Memory B cell (primary cell): Measurements from ENCODE around the gene ITCH.
"Not testable (repeated sequence)": the region's sequence is repeated elsewhere in the genome, so short reads cannot be mapped to it uniquely, and the experiment has no call there.

Experiments used
- ATAC-seq: fragments of 150-1000 bp; cut with Tn5 transposase; 2 replicates; pipeline ENCODE4 v1.10.0; 2021; ENCODE audit warnings: low read depth, mild to moderate bottlenecking, moderate library complexity
- DNase-seq, 2 donors: peaks; one replicate each; pipeline ENCODE4 v3.0.0; 2022; ENCODE audit warnings: low spot score in 2 of 2
- H3K27ac Mint-ChIP-seq: one replicate; pipeline ENCODE4 v1.8.0; 2022; ENCODE audit warnings: mild to moderate bottlenecking, moderate library complexity, mixed read lengths
- H3K27me3 Mint-ChIP-seq: one replicate; pipeline ENCODE4 v1.8.0; 2022; ENCODE audit warnings: mixed read lengths
- H3K36me3 Mint-ChIP-seq: one replicate; pipeline ENCODE4 v1.8.0; 2022; ENCODE audit warnings: mild to moderate bottlenecking, mixed read lengths
- H3K4me1 Mint-ChIP-seq: one replicate; pipeline ENCODE4 v1.8.0; 2022; ENCODE audit warnings: mixed read lengths
- H3K4me3 Mint-ChIP-seq: one replicate; pipeline ENCODE4 v1.8.0; 2022; ENCODE audit warnings: mild to moderate bottlenecking, moderate library complexity, mixed read lengths
- H3K9me3 Mint-ChIP-seq: one replicate; pipeline ENCODE4 v1.8.0; 2022; ENCODE audit warnings: mixed read lengths

Gene ITCH

DNA sequence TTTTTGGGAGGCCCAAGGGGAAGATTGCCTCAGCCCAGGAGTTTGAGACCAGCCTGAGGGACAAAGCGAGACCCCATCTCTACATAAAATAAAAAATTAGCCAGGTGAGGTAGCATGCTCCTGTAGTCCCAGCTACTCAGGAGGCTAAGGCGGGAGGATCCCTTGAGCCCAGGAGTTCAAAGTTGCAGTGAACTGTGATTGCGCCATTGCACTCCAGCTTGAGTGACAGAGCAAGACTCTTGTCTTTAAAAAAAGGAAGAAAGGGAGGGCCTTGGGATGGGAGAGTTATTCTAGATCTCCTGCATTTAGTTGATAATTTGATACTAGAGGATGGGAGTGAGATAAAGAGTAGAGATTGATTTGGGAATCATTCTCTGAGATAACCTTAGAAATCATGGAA is 68.1 kb downstream of the ITCH start:
- Mint-ChIP-seq H3K27ac (no peak overlapping the region), H3K27me3 (no peaks in the 10 kb centered on the region), H3K4me1 (peaks cover 18% of the 10 kb centered on the region), H3K9me3 (no peaks in the 10 kb centered on the region), H3K36me3 (peaks cover 18% of the 10 kb centered on the region), H3K4me3 (no peak overlapping the region)
- ATAC-seq (no peak), DNase-seq (no peak)

DNA sequence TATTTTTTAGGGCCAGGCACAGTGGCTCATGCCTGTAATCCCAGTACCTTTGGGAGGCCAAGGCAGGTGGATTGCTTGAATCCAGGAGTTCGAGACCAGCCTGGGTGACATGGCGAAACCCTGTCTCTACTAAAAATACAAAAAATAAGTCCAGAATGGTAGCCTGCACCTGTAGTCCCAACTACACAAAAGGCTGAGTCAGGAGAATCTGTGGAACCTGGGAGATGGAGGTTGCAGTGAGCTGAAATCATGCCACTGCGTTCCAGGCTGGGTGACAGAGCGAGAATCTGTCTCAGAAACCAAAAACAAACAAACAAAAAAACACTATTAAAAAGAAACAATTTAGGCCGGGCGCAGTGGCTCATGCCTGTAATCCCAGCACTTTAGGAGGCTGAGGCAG is 69.6 kb downstream of the ITCH start:
- Mint-ChIP-seq H3K36me3 (peaks cover 19% of the 10 kb centered on the region), H3K4me1 (peaks cover 18% of the 10 kb centered on the region)
- not testable (repeated sequence) for ATAC-seq, DNase-seq, H3K9me3 Mint-ChIP-seq, H3K27ac Mint-ChIP-seq, H3K27me3 Mint-ChIP-seq, H3K4me3 Mint-ChIP-seq

DNA sequence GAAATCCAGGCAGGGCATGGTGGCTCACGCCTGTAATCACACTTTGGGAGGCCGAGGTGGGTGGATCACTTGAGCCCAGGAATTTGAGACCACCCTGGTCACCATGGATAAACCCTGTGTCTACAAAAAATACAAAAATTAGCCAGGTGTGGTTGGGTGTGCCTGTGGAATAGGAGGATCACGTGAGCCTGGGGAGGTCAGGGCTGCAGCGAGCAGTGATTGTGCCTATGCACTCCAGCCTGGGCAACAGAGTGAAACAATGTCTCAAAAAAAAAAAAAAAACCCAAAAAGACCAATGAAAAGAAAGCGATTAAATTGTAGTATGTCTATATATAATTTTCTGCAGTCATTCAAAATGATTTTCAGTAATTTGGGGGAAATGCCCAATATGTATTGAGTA is 70.3 kb downstream of the ITCH start:
- H3K4me3 Mint-ChIP-seq = no peak overlapping the region
- H3K36me3 Mint-ChIP-seq = peaks cover 19% of the 10 kb centered on the region
- peaks cover 18% of the 10 kb centered on the region for H3K4me1 Mint-ChIP-seq
- no peaks in the 10 kb centered on the region for H3K9me3 Mint-ChIP-seq
- ATAC-seq (no peak), DNase-seq (no peak)
- peak overlapping the region; percentile 38 for H3K27ac Mint-ChIP-seq
- no peaks in the 10 kb centered on the region for H3K27me3 Mint-ChIP-seq

DNA sequence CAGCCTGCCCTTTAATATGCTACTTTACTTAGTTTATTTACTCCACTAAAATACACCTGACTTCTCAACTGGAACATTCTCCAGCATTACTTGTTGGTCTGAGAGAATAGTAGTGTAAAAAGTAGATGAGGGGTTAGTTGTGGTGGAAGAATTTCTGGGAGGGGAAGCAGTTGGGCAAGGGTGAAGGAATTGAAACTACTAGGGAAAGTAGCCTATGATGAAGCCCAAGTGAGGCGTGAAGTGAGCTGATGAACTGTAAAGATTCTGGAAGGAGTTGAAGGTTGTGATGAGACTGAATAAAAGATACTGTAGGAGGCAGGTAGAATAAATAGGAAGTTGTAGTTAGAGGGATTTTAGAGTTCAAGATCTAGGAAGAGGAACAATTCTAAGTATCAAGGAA is 72.5 kb downstream of the ITCH start:
- Mint-ChIP-seq H3K27ac (peak overlapping the region; percentile 67), H3K27me3 (no peaks in the 10 kb centered on the region), H3K9me3 (no peaks in the 10 kb centered on the region), H3K4me3 (no peak overlapping the region), H3K4me1 (peaks cover 18% of the 10 kb centered on the region), H3K36me3 (peaks cover 15% of the 10 kb centered on the region)
- DNase-seq = no peak
- peak; percentile 53 for ATAC-seq

DNA sequence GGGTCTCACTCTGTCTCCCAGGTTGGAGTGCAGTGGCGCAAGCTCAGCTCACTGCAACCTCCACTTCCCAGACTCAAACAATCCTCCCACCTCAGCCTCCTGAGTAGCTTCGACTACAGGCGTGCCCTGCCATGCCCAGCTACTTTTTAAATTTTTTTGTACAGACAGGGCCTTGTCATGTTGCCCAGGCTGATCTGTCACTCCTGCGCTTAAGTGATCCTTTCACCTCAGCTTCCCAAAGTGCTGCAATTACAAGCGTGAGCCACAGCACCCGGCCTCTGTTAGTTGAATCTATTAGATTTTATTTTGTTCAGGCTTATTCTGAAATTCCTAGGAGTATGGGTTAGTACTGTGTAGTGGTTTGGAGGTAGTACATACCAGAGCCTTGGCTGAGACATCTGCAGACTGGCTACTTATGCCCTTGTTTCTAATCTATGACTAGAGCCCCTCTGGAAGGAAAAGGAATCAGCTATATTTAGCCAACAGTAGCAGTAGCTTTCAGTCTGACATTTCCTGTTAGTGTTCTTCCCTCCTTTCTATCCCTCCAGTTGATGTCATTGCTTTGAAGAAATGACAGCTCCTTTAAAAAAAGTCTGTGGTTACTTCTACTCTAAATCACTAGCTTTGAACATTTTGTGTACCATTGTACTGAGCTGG is 74.4 kb downstream of the ITCH start:
- no peaks in the 10 kb centered on the region for H3K27me3 Mint-ChIP-seq
- H3K4me1 Mint-ChIP-seq = peaks cover 13% of the 10 kb centered on the region
- H3K9me3 Mint-ChIP-seq = no peaks in the 10 kb centered on the region
- no peak overlapping the region for H3K4me3 Mint-ChIP-seq
- peak overlapping the region; percentile 65 for H3K27ac Mint-ChIP-seq
- ATAC-seq (no peak), DNase-seq (no peak)
- H3K36me3 Mint-ChIP-seq = peaks cover 12% of the 10 kb centered on the region

DNA sequence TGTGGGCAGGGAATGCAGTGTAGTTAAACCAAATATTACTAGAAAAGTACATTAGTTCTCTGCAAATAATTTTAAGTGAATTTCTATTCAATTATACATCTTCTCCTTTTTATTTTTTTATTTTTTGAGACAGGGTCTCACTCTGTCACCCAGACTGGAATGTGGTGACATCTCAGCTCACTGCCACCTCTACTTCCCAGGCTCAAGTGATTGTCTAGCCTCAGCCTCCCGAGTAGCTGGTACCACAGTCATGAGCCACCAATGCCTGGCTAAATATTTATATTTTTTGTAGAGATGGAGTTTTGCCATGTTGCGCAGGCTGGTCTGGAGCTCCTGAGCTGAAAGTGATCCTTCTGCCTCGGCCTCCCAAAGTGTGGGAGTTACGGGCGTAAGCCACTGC is 76.1 kb downstream of the ITCH start:
- Mint-ChIP-seq H3K36me3 (peaks cover 12% of the 10 kb centered on the region), H3K9me3 (no peaks in the 10 kb centered on the region), H3K4me3 (no peak overlapping the region), H3K27me3 (no peaks in the 10 kb centered on the region), H3K4me1 (peaks cover 11% of the 10 kb centered on the region), H3K27ac (no peak overlapping the region)
- ATAC-seq = no peak
- DNase-seq = no peak

DNA sequence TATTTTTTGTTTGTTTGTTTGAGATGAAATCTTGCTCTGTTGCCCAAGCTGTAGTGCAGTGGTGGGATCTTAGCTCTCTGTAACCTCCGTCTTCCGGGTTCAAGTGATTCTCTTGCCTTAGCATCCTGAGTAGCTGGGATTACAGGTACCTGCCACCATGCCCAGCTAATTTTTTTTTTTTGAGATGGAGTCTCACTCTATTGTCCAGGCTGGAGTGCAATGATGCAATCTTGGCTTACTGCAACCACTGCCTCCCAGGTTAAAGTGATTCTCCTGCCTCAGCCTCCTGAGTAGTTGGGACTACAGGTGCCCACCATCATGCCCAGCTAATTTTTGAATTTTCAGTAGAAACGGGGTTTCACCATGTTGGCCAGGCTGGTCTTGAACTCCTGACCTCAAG is 78.3 kb downstream of the ITCH start:
- not testable (repeated sequence) for H3K4me3 Mint-ChIP-seq, ATAC-seq, H3K9me3 Mint-ChIP-seq, DNase-seq, H3K27ac Mint-ChIP-seq, H3K27me3 Mint-ChIP-seq, H3K4me1 Mint-ChIP-seq
- H3K36me3 Mint-ChIP-seq = peaks cover 16% of the 10 kb centered on the region

DNA sequence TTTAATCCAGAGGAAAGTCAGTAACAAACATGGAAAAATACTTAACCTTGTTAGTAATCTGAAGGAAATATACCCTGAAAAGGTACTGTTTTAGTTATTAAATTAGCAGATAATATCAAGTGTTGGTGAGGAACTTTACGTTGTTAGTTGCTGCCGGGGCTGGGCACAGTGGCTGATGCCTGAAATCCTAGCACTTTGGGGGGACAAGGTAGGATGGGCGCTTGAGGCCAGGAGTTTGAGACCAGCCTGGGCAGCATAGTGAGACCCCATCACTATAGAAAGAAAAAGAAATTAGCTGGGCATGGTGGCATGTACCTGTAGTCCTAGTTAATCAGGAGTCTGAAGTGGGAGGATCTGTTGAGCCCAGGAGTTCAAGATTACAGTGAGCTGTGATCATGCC is 80.5 kb downstream of the ITCH start:
- DNase-seq = no peak
- peaks cover 27% of the 10 kb centered on the region for H3K36me3 Mint-ChIP-seq
- H3K4me1 Mint-ChIP-seq = peaks cover 7% of the 10 kb centered on the region
- no peak overlapping the region for H3K4me3 Mint-ChIP-seq
- ATAC-seq = no peak
- H3K27me3 Mint-ChIP-seq = no peaks in the 10 kb centered on the region
- H3K9me3 Mint-ChIP-seq = no peaks in the 10 kb centered on the region
- peak overlapping the region; percentile 35 for H3K27ac Mint-ChIP-seq

DNA sequence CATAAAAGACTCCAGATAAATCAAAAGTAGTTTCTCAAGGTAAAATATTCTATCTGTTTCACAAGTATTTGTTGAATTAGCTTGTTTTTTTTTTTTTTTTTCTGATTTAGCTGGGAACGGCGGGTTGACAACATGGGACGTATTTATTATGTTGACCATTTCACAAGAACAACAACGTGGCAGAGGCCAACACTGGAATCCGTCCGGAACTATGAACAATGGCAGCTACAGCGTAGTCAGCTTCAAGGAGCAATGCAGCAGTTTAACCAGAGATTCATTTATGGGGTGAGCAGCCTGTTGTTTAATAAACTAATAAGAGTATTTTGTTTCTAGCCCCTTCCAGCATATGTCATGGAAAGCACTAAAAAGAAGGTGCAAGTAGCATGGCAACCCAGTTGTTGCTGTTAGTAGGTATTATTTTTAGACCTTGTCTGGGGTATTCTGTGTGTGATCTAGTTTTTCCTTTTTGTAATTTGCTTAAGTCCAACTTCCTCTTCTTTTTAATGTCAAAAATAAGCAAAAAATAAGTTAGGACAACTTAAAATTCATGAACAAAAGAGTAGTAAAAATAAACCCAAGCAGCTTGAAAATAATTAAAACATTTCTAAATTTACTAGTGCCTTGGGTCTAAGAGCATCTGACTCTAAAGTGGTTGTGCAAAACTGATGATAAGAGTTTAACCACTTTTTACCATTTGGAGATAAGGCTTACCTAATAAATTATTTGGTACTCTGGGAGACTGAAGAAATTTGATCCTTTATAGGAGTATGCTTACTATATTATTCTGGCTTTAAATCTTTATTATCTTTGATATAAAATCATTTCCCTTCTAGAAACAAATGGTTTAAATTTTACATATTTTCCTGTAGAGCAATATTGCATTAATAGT is 82.3 kb downstream of the ITCH start:
- Mint-ChIP-seq H3K27ac (peak overlapping the region; percentile 28), H3K27me3 (no peaks in the 10 kb centered on the region), H3K4me3 (no peak overlapping the region), H3K36me3 (peaks cover 32% of the 10 kb centered on the region), H3K4me1 (peaks cover 7% of the 10 kb centered on the region), H3K9me3 (no peaks in the 10 kb centered on the region)
- DNase-seq (no peak), ATAC-seq (no peak)

DNA sequence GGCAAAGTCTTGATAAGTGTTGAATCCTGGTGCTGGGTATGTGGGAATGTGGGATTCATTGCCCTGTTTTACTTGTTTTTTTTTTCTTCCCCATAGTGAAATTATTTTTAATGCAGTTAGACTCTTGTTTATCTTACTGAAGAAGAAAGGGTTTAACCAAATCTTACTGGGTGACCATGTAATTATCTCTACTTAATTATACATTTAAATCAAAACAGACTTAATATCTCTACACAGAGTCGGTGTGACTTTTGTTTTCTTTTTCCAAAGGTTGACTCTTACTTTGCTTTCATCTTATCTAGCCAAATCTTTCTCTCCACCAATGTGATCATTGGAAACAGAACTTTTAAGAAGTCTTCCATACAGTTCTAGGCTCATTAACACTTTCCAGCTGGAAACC is 85.4 kb downstream of the ITCH start:
- Mint-ChIP-seq H3K27ac (peak overlapping the region; percentile 16), H3K9me3 (no peaks in the 10 kb centered on the region), H3K4me3 (no peak overlapping the region), H3K36me3 (peaks cover 35% of the 10 kb centered on the region), H3K27me3 (no peaks in the 10 kb centered on the region), H3K4me1 (peaks cover 6% of the 10 kb centered on the region)
- no peak for ATAC-seq
- no peak for DNase-seq

DNA sequence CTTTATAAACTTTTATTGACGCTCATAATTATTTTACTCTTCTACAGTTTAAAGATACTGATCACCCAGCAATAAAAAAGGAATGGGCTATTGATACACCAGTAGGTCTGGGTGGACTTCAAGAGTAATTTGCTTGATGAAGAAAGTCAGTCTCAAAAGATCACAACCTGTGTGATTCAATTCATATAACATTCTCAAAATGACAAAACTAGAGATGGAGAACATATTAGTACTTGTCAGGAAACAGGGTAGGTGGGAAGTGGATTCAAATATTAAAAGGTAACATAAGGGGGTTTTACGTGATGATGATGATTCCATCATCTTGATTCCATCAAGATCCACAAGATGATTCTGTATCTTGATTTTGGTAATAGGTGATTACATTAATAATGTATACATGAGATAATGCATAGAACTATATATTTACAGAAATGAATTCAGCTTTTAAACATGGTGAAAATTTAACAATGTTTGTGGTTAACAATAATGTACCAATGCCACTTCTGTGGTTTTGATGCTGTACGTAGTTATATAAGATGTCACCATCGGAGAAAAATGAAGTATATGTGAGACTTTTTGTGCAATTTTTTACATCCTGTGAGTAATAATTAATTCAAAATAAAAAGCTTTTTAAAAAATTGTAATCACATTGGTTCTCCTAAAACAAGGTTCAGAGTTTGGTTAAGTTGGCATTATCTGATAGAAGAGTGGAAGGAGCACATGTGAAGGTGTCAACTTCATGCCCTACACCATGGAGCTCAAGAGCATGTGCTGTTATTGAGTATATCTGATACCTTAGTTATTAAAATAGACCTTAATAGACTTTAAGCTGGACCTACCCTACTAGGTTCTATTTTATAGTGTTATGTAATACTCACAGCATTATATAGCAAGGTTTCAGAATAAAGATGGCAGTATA is 86.9 kb downstream of the ITCH start:
- no peak for ATAC-seq
- Mint-ChIP-seq H3K4me3 (no peak overlapping the region), H3K9me3 (no peaks in the 10 kb centered on the region), H3K4me1 (peaks cover 3% of the 10 kb centered on the region), H3K36me3 (peaks cover 32% of the 10 kb centered on the region), H3K27ac (no peak overlapping the region), H3K27me3 (no peaks in the 10 kb centered on the region)
- no peak for DNase-seq

DNA sequence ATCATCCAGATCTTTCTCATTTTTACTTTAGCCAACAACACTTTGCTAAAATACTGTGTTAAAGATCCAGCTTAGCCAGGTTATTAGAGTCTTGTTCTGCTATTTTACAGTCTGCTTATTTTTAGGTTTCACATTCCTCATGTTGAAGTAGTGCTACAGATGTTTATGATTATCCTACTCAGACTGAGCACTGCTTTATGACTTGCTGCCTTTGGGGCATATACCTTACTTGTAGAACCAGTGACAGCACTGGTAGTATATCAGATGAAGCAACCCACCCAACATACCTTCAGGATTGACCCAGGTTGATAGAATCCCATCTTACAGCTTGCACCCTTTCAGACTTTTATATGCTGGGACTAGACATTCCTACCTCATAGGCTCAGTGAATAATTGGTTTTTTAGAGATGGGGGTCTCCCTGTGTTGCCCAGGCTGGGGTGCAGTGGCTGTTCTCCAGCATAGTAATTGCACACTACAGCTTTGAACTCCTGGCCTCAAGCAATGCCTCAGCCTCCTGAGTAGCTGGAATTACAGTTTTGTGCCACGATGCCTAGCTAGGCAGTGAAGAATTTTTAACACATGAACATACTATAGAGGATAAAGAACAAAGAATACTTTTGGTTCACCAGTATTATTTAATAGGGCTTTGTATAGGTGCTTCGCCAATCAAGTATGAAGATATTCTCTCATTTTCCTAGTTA is 89.4 kb downstream of the ITCH start:
- H3K9me3 Mint-ChIP-seq = no peaks in the 10 kb centered on the region
- no peak overlapping the region for H3K27ac Mint-ChIP-seq
- H3K4me3 Mint-ChIP-seq = no peak overlapping the region
- no peak for DNase-seq
- no peaks in the 10 kb centered on the region for H3K4me1 Mint-ChIP-seq
- peaks cover 19% of the 10 kb centered on the region for H3K36me3 Mint-ChIP-seq
- ATAC-seq = no peak
- no peaks in the 10 kb centered on the region for H3K27me3 Mint-ChIP-seq

DNA sequence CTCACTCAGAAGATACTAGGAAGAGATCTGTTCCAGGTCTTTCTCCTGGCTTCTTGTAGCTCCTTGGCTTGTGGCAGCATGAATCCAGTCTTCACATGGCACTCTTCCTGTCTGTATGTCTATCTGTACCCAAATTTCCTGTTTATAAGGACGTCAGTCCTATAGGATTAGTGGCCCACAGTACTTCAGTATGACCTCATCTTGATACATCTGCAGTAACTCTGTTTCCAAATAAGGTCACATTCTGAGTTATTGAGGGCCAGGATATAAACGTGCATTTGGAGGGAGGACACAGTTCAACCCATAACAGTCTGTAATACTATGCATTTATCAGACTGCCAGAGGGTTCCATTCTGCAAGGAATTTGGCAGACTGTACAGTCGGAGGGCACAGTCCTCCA is 95.6 kb downstream of the ITCH start:
- Mint-ChIP-seq H3K4me1 (no peaks in the 10 kb centered on the region), H3K27ac (no peak overlapping the region), H3K27me3 (no peaks in the 10 kb centered on the region), H3K4me3 (no peak overlapping the region), H3K36me3 (peaks cover 22% of the 10 kb centered on the region), H3K9me3 (no peaks in the 10 kb centered on the region)
- DNase-seq (no peak), ATAC-seq (no peak)
